Astrocyte (in vitro differentiated cells and primary cell): ENCODE measurements around the gene CMTM5. TPM values are rescaled to one million over a fixed set of nuclear protein-coding genes. Genes with fewer than 3 reads are reported as not detected.

ENCODE experiments used
- DNase-seq: peaks from one replicate; pipeline ENCODE4 v3.0.0-alpha.2; 2010; ENCODE audit warnings: low read depth
- FAIRE-seq: peaks from 2 replicates; lab custom pipeline; 2011; peaks lifted over from hg19 to GRCh38; lab: Jason Lieb, UNC
- H2AFZ ChIP-seq: 2 replicates; pipeline ENCODE4 v1.6.0; 2012; ENCODE audit warnings: low read depth, low read length, inconsistent platforms
- H3K27ac ChIP-seq: 2 replicates; pipeline ENCODE4 v1.5.1; 2011; ENCODE audit warnings: low read depth, low read length, inconsistent platforms
- H3K27me3 ChIP-seq: 2 replicates; pipeline ENCODE4 v1.6.0; 2011; ENCODE audit warnings: low read length, inconsistent platforms; ENCODE audit not compliant: insufficient read depth
- H3K36me3 ChIP-seq: 2 replicates; pipeline ENCODE4 v1.5.1; 2011; ENCODE audit warnings: low read length, inconsistent platforms; ENCODE audit not compliant: insufficient read depth
- H3K4me1 ChIP-seq: 2 replicates; pipeline ENCODE4 v1.5.1; 2011; ENCODE audit warnings: low read length, inconsistent platforms; ENCODE audit not compliant: insufficient read depth
- H3K4me2 ChIP-seq: 2 replicates; pipeline ENCODE4 v1.6.0; 2012; ENCODE audit warnings: low read length, inconsistent platforms
- H3K4me3 ChIP-seq: 2 replicates; pipeline ENCODE4 v1.5.1; 2011; ENCODE audit warnings: low read depth, mild to moderate bottlenecking, low read length, inconsistent platforms; ENCODE audit not compliant: insufficient read depth
- H3K79me2 ChIP-seq: 2 replicates; pipeline ENCODE4 v1.6.0; 2012; ENCODE audit warnings: mild to moderate bottlenecking, low read length, inconsistent platforms; ENCODE audit not compliant: insufficient read depth
- H3K9ac ChIP-seq: 2 replicates; pipeline ENCODE4 v1.6.0; 2012; ENCODE audit warnings: mild to moderate bottlenecking, low read length, inconsistent platforms
- H3K9me3 ChIP-seq: 2 replicates; pipeline ENCODE4 v1.5.1; 2012; ENCODE audit warnings: low read depth, mild to moderate bottlenecking, low read length, inconsistent platforms; ENCODE audit not compliant: insufficient read depth
- H4K20me1 ChIP-seq: 2 replicates; pipeline ENCODE4 v1.6.0; 2012; ENCODE audit warnings: low read length, inconsistent platforms; ENCODE audit not compliant: insufficient read depth
- H3K27ac Mint-ChIP-seq: one replicate; pipeline ENCODE4 v1.8.0; 2021; ENCODE audit warnings: mild to moderate bottlenecking, mixed read lengths; ENCODE audit not compliant: unreplicated experiment
- H3K27me3 Mint-ChIP-seq: one replicate; pipeline ENCODE4 v1.8.0; 2021; ENCODE audit warnings: low read depth, mixed read lengths; ENCODE audit not compliant: unreplicated experiment
- H3K36me3 Mint-ChIP-seq: one replicate; pipeline ENCODE4 v1.8.0; 2021; ENCODE audit warnings: low read depth, mixed read lengths; ENCODE audit not compliant: unreplicated experiment
- H3K4me1 Mint-ChIP-seq: one replicate; pipeline ENCODE4 v1.8.0; 2021; ENCODE audit warnings: low read depth, mixed read lengths; ENCODE audit not compliant: unreplicated experiment
- H3K4me3 Mint-ChIP-seq: one replicate; pipeline ENCODE4 v1.8.0; 2021; ENCODE audit warnings: mild to moderate bottlenecking, moderate library complexity, mixed read lengths; ENCODE audit not compliant: unreplicated experiment
- H3K9me3 Mint-ChIP-seq: one replicate; pipeline ENCODE4 v1.8.0; 2021; ENCODE audit warnings: mild to moderate bottlenecking, mixed read lengths; ENCODE audit not compliant: unreplicated experiment
- CTCF ChIP-seq: IDR thresholded peaks from 2 replicates; pipeline ENCODE4 v1.5.1; 2011; ENCODE audit warnings: low read depth, mild to moderate bottlenecking, inconsistent platforms, low read length, moderate library complexity; ENCODE audit not compliant: insufficient read depth
- EZH2 ChIP-seq: IDR thresholded peaks from 2 replicates; pipeline ENCODE4 v1.6.1; 2012; ENCODE audit warnings: mild to moderate bottlenecking, low read length, inconsistent platforms; ENCODE audit not compliant: insufficient read depth
- total RNA-seq: library from RNA; stranded (reverse); gene quantifications from 2 replicates; pipeline ENCODE4 v1.2.1, GENCODE V29; 2021

CMTM5 gene
- total RNA-seq, 1 donor from 2014 or later: not detected

DNA sequence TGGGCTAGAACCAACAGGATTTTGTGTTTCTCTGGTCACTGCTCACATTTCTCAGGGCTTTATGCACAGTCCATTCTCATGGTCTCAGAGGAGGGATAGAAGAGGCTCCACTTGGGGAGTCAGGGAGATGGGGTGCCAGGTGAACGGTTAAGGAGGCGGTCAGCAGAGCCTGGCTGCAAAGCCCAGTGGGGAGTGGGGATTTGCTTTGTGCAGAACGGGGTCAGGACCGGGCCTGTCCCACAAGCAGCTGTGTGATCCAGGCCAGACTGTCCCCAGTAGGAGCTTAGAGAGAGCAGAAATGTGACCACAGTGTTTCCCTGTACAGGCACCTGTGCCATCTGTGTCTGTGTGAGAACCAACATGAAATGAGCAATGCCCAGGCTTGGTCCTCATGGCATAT, 4.1 kb downstream of the CMTM5 start:
- no peak overlapping the region for H3K4me3 ChIP-seq
- H3K9me3 ChIP-seq: no peaks in the 10 kb centered on the region
- H3K9ac ChIP-seq: no peak overlapping the region
- no peaks in the 10 kb centered on the region for H4K20me1 ChIP-seq
- peaks cover 63% of the 10 kb centered on the region for H3K27me3 Mint-ChIP-seq
- H3K36me3 ChIP-seq: no peaks in the 10 kb centered on the region
- H3K27me3 ChIP-seq: peaks cover 2% of the 10 kb centered on the region
- no peak overlapping the region for H3K27ac Mint-ChIP-seq
- no peak overlapping the region for H2AFZ ChIP-seq
- H3K27ac ChIP-seq: no peak overlapping the region
- TF ChIP-seq EZH2 (no peak), CTCF (no peak)
- peaks cover 1% of the 10 kb centered on the region for H3K9me3 Mint-ChIP-seq
- FAIRE-seq (no peak), DNase-seq (no peak)
- no peak overlapping the region for H3K4me2 ChIP-seq
- no peaks in the 10 kb centered on the region for H3K79me2 ChIP-seq
- no peak overlapping the region for H3K4me3 Mint-ChIP-seq
- peaks cover 3% of the 10 kb centered on the region for H3K4me1 Mint-ChIP-seq
- no peaks in the 10 kb centered on the region for H3K4me1 ChIP-seq
- H3K36me3 Mint-ChIP-seq: peaks cover 3% of the 10 kb centered on the region

- Histone ChIP-seq H3K27me3 (peaks cover 2% of the 10 kb centered on the region), H3K4me2 (no peak overlapping the region), H3K9me3 (no peaks in the 10 kb centered on the region), H3K9ac (no peak overlapping the region), H3K79me2 (no peaks in the 10 kb centered on the region), H3K4me3 (no peak overlapping the region), H3K27ac (no peak overlapping the region), H2AFZ (no peak overlapping the region), H3K4me1 (no peaks in the 10 kb centered on the region), H4K20me1 (no peaks in the 10 kb centered on the region), H3K36me3 (no peaks in the 10 kb centered on the region)
- no peak for DNase-seq
- Mint-ChIP-seq H3K4me3 (no peak overlapping the region), H3K9me3 (peaks cover 1% of the 10 kb centered on the region), H3K36me3 (peaks cover 3% of the 10 kb centered on the region), H3K27me3 (peaks cover 61% of the 10 kb centered on the region), H3K4me1 (peaks cover 3% of the 10 kb centered on the region), H3K27ac (peak overlapping the region; percentile 12)
- no peak for TF ChIP-seq CTCF
- TF ChIP-seq EZH2: no peak
- no peak for FAIRE-seq
Measured at GRCh38 chr14:23381871-23382270, 5.0 kb downstream of the CMTM5 start.

- no peaks in the 10 kb centered on the region for H3K4me1 ChIP-seq
- H3K36me3 ChIP-seq: no peaks in the 10 kb centered on the region
- no peaks in the 10 kb centered on the region for H3K79me2 ChIP-seq
- Mint-ChIP-seq H3K27ac (peak overlapping the region; percentile 12), H3K27me3 (peaks cover 60% of the 10 kb centered on the region), H3K4me3 (no peak overlapping the region), H3K4me1 (peaks cover 3% of the 10 kb centered on the region), H3K36me3 (peaks cover 3% of the 10 kb centered on the region), H3K9me3 (peaks cover 1% of the 10 kb centered on the region)
- no peaks in the 10 kb centered on the region for H3K9me3 ChIP-seq
- TF ChIP-seq EZH2 (no peak), CTCF (no peak)
- H4K20me1 ChIP-seq: no peaks in the 10 kb centered on the region
- DNase-seq (no peak), FAIRE-seq (no peak)
- peaks cover 2% of the 10 kb centered on the region for H3K27me3 ChIP-seq
- H2AFZ ChIP-seq: no peak overlapping the region
- no peak overlapping the region for H3K4me2 ChIP-seq
- H3K4me3 ChIP-seq: no peak overlapping the region
- H3K9ac ChIP-seq: no peak overlapping the region
- no peak overlapping the region for H3K27ac ChIP-seq
Measured at GRCh38 chr14:23382276-23382675, 5.4 kb downstream of the CMTM5 start.
